Fibroblast of skin of scalp (primary cell): ENCODE data around the gene COQ8A.

ENCODE experiments used
- DNase-seq: peaks from one replicate; pipeline ENCODE4 v3.0.0-alpha.2; 2013

Gene COQ8A

DNA sequence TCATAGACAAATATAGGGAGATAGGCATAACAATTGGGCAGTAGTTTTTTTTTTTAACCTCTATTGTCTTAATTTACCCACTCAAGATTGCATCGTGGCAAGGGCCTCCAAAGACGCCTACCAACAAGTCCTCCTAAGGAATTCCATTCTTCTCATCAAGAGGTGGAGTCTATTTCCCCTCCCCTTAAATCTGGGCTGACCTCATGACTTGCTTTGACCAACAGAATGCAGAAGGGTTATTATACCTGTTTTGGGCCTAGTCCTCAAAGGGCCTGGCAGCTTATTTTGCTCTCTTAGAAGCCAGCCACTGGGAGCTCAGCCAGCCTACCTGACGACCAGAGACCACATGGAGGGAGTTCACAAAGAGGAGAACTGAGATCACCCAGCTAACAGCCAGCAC, 92.3 kb downstream of the COQ8A start:
- DNase-seq = no peak

DNA sequence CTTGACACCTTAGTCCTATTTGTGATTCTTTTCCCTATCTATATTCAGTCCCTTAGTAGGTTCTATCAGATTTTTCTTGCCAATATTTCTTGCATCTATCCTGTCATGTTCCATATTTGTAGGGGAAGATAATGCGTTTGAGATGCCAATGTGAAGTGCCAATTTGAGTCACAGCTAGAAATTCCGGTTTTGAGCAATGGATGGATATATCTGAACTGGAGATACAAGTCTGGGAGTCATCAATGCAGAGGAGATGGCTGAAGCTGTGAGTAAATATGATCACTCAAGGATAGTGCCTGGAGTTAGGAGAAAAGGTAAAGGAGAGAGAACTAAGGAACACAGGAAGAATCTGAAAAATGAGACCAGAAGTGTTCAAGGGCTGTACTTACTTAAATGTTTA, 93.8 kb downstream of the COQ8A start:
- DNase-seq = no peak

DNA sequence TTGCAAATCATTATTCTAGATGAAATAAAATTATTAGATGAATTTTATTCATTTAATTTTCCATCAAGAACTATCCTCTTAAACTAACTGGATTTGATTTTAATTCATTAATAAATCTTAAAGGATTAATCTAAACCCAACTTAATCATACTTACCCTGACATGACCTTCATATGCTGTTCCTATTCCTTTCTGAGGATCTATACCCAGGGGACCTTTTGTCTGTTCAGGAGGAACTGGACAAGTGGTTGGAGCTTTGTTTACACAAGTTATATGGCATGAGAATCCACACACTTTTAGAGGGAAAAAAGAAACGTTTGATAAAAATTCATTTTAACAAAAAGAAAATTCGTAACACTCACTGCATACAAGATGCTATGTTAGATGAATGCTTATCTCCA, 95.2 kb downstream of the COQ8A start:
- DNase-seq = no peak

DNA sequence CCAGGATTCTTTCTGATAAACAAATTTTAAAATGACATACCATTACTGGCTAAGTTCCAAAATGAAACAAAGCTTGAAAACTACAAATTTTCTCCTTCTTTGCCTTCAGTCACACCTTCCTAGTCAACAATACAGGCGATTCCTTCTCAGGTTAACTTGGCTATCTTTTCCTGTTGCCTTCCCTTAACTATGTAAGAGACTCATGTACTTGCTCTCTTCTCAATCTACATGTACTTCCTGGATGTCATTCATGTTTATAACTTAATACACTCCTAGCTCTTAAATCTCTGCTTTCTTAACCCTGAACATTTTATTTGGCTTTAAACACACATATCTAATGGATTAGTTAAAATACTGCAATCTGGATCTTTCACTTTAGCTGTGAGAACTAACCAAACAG, 97.0 kb downstream of the COQ8A start:
- no peak for DNase-seq
